ENCODE results near the gene CITED2. TPM values are rescaled to one million over a fixed set of nuclear protein-coding genes. Genes with fewer than 3 reads are reported as not detected.
A peak's percentile ranks its signal among the peaks of the same experiment; 100 is the strongest.

CITED2 gene
- total RNA-seq, 1 donor from 2014 or later: 72.4 TPM

DNA sequence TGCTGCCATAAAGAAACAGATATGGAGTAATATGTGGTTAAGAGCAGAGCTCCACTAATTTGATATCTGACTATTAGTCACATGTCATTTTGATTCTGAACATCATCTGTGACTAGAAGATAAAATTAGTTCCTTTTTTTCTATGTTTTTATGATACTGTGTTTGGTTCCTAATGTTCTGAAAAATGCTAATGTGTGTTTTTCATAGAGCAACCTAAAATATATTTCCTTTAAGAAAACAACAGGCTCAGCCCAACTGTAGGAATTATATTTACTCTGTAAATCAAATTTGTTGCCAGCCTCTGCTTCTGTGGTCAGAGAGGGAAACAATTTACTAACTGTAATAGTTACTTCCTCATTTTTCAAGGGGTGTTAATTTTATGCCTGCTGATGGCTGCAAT, 49.3 kb downstream of the CITED2 start:
- DNase-seq (ENCODE audit: low spot score): no peak
- TF ChIP-seq, protein P1, sequence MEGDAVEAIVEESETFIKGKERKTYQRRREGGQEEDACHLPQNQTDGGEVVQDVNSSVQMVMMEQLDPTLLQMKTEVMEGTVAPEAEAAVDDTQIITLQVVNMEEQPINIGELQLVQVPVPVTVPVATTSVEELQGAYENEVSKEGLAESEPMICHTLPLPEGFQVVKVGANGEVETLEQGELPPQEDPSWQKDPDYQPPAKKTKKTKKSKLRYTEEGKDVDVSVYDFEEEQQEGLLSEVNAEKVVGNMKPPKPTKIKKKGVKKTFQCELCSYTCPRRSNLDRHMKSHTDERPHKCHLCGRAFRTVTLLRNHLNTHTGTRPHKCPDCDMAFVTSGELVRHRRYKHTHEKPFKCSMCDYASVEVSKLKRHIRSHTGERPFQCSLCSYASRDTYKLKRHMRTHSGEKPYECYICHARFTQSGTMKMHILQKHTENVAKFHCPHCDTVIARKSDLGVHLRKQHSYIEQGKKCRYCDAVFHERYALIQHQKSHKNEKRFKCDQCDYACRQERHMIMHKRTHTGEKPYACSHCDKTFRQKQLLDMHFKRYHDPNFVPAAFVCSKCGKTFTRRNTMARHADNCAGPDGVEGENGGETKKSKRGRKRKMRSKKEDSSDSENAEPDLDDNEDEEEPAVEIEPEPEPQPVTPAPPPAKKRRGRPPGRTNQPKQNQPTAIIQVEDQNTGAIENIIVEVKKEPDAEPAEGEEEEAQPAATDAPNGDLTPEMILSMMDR (IDR thresholded peaks at IDR 0.05; ENCODE audit: unreplicated experiment): no peak
- H3K4me1 Mint-ChIP-seq (ENCODE audit: unreplicated experiment): peaks cover 9% of the 10 kb centered on the region
- H3K27me3 Mint-ChIP-seq (ENCODE audit: unreplicated experiment): no peaks in the 10 kb centered on the region
- no peaks in the 10 kb centered on the region for H3K36me3 Mint-ChIP-seq (ENCODE audit: low read depth, unreplicated experiment)
- H3K27ac Mint-ChIP-seq (ENCODE audit: unreplicated experiment): no peak overlapping the region
- H3K9me3 Mint-ChIP-seq (ENCODE audit: unreplicated experiment): no peaks in the 10 kb centered on the region
- H3K4me3 Mint-ChIP-seq (ENCODE audit: unreplicated experiment): no peak overlapping the region

DNA sequence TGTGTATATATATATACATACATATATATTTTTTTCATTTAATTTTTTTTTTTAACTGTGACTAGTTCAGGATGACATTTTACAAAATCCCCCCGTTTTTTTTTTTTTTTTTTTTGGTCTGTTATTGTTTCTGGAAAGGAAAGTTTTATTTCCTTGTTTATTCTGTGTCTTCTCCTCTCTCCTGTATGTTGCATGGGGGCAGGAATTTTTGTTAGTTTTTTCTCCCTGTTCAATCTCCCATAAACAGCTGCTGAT, 50.2 kb downstream of the CITED2 start:
- Mint-ChIP-seq H3K9me3 (ENCODE audit: unreplicated experiment) (no peaks in the 10 kb centered on the region), H3K27me3 (ENCODE audit: unreplicated experiment) (no peaks in the 10 kb centered on the region), H3K4me1 (ENCODE audit: unreplicated experiment) (peaks cover 9% of the 10 kb centered on the region), H3K27ac (ENCODE audit: unreplicated experiment) (peak overlapping the region; percentile 99), H3K36me3 (ENCODE audit: low read depth, unreplicated experiment) (no peaks in the 10 kb centered on the region), H3K4me3 (ENCODE audit: unreplicated experiment) (peak overlapping the region; percentile 51)
- TF ChIP-seq, protein P1 (IDR thresholded peaks at IDR 0.05; ENCODE audit: unreplicated experiment): no peak
- no peak for DNase-seq (ENCODE audit: low spot score)

DNA sequence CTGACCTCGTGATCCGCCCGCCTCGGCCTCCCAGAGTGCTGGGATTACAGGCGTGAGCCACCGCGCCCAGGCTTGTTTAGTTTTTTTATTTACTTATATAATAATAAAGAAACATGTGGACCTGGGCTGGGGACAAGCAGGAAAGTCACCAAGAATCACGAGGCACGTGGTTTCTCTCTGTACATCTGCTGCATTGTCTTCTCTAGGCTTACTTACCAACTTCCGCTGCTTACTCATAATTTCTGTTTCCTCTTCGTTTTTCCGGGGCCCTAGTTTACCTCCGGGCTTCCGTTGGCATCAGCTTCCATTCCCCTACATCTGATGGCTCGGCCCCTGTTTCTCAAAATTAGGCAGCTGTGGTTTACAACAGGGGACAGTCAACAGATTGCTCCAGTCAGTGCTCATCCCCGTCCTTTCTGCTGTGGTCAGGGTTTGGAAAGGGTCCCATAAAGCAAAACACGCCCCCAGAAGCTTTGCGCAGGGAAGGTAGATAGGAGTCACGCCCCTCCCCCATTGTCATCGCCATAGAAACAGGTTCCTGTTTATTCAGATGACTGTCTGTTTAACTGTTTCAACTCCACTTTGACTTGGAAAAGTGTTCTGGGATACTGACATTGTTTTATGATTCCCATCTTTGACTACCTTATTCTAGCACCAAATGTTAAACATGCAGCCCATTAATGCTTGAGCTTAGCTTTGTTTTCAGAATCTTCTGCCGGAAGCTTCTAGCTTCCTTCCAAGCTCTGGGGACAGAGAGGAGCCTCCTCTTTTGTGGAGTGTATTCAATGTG, 50.7 kb downstream of the CITED2 start:
- H3K27ac Mint-ChIP-seq (ENCODE audit: unreplicated experiment): peak overlapping the region; percentile 99
- no peaks in the 10 kb centered on the region for H3K36me3 Mint-ChIP-seq (ENCODE audit: low read depth, unreplicated experiment)

More for the DNA sequence above, 50.7 kb downstream of the CITED2 start:
- Mint-ChIP-seq H3K4me3 (ENCODE audit: unreplicated experiment) (peak overlapping the region; percentile 49), H3K9me3 (ENCODE audit: unreplicated experiment) (no peaks in the 10 kb centered on the region), H3K4me1 (ENCODE audit: unreplicated experiment) (peaks cover 9% of the 10 kb centered on the region), H3K27me3 (ENCODE audit: unreplicated experiment) (no peaks in the 10 kb centered on the region)
- DNase-seq (ENCODE audit: low spot score): peak; percentile 67
- TF ChIP-seq, protein P1 (IDR thresholded peaks at IDR 0.05; ENCODE audit: unreplicated experiment): no peak

Other genes starting within 250 kb of the CITED2 start
- gene HECA, start 239.6 kb downstream of the CITED2 start, total RNA-seq (ENCODE audit: unreplicated experiment): 36.7 TPM
- gene TXLNB, start 82.7 kb downstream of the CITED2 start, total RNA-seq (ENCODE audit: unreplicated experiment): 0.41 TPM